NCI-H2107 treated with DMSO at 0.1 percent for 48 hours (cell line): ENCODE data around the gene MYH7B.

ENCODE experiments used
- DNase-seq: peaks from one replicate; lab custom pipeline; 2025; ENCODE audit not compliant: unreplicated experiment; lab: John Stamatoyannopoulos, UW

MYH7B gene

GRCh38 chr20:34990231-34990630 is 34.6 kb downstream of the MYH7B start:
- no peak for DNase-seq

- no peak for DNase-seq
These were observed 35.1 kb downstream of the MYH7B start for GRCh38 chr20:34990661-34991214.

- DNase-seq, result no peak
These were observed 37.2 kb downstream of the MYH7B start for GRCh38 chr20:34992751-34993417.

GRCh38 chr20:34993941-34994508 is 38.4 kb downstream of the MYH7B start:
- no peak for DNase-seq

- no peak for DNase-seq
These were observed 39.0 kb downstream of the MYH7B start for GRCh38 chr20:34994509-34995131.

- no peak for DNase-seq
These were observed 39.5 kb downstream of the MYH7B start for GRCh38 chr20:34995192-34995591.

GRCh38 chr20:34995696-34996095 is 40.0 kb downstream of the MYH7B start:
- no peak for DNase-seq

GRCh38 chr20:34996243-34997028 is 40.8 kb downstream of the MYH7B start:
- no peak for DNase-seq

GRCh38 chr20:34997131-34997561 is 41.5 kb downstream of the MYH7B start:
- DNase-seq, result no peak

- no peak for DNase-seq
These were observed 42.1 kb downstream of the MYH7B start for GRCh38 chr20:34997774-34998173.

GRCh38 chr20:34998331-34998950 is 42.8 kb downstream of the MYH7B start:
- DNase-seq, result no peak

GRCh38 chr20:34999021-34999451 is 43.4 kb downstream of the MYH7B start:
- DNase-seq, result no peak

GRCh38 chr20:34999782-35000181 is 44.1 kb downstream of the MYH7B start:
- no peak for DNase-seq

GRCh38 chr20:35000311-35000921 is 44.7 kb downstream of the MYH7B start:
- peak; percentile 54 for DNase-seq

- no peak for DNase-seq
These were observed 45.4 kb downstream of the MYH7B start for GRCh38 chr20:35000922-35001595.

- no peak for DNase-seq
These were observed 46.1 kb downstream of the MYH7B start for GRCh38 chr20:35001596-35002362.

- DNase-seq, result no peak
These were observed 47.0 kb downstream of the MYH7B start for GRCh38 chr20:35002426-35003210.
